GM21737 (cell line): ENCODE results near the gene APOBEC3B.
"Not testable (repeated sequence)": the region's sequence is repeated elsewhere in the genome, so short reads cannot be mapped to it uniquely, and the experiment has no call there.

Experiments used
- ATAC-seq: cut with Tn5 transposase; IDR thresholded peaks from one replicate; pipeline ENCODE4 v1.9.1; 2021; ENCODE audit warnings: mild to moderate bottlenecking, moderate library complexity; ENCODE audit not compliant: unreplicated experiment

The APOBEC3B gene

DNA sequence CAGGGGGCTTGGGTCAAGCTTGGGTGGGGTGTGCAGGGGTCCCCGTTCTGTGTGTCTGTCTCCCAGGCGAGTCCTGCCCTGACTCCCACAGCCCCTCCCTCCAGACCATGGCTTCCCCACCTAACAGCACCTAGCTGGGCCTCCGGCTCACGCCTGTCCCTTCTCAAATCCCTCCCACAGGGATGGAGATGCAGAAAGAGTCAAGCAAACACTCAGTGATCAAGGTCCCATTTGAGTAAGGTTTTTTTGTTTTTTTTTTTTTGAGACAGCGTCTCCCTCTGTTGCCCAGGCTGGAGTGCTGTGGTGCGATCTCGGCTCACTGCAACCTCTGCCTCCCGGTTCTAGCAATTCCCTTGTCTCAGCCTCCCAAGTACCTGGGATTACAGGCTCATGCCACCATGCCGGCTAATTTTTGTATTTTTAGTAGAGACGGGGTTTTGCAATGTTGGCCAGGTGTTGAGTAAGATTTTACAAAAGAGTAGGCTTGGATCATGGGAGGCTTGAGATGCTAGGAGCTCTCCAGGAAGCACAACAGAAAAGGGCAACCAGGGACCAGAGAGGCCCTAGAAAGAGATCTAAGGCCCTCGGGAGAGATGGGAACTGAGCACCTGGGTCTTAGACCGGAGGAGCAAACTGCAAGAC lies 44.5 kb downstream of the APOBEC3B start:
- no peak for ATAC-seq

DNA sequence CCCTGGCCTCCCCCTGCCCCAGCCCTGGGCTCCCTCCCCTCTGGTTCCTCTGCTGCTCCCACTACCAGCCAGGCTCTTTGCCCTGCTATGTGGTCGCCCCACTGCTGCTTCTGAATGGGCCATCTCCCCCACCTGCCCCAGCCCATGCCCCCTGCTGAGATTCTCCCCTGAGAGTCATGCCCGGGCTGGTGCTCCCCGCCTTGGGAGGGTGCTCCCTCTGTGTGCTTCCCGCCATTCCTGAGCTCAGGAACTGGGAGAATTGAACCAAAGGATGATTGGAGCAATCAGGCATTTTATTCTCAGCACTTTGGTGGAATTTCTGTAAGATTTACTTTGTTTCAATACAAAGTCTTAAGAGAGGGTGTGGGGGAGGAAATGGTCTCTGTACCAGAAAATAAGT lies 45.6 kb downstream of the APOBEC3B start:
- ATAC-seq, result no peak

DNA sequence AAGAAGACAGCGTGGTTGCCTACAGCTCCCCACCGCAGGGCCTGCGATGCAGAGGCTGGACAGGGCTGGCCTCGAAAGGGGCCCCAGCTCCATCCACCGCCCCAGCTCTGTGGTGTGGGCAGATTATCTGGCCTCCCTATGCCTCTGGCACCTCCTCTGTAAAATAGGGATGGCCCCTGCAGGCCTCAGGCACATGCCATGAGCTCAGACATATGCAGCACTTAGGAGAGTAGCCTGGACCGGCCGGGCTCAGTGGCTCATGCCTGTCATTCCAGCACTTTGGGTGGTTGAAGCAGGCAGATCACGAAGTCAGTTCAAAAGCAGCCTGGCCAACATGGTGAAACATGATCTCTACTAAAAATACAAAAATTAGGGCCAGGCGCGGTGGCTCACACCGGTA lies 46.1 kb downstream of the APOBEC3B start:
- ATAC-seq, result no peak

DNA sequence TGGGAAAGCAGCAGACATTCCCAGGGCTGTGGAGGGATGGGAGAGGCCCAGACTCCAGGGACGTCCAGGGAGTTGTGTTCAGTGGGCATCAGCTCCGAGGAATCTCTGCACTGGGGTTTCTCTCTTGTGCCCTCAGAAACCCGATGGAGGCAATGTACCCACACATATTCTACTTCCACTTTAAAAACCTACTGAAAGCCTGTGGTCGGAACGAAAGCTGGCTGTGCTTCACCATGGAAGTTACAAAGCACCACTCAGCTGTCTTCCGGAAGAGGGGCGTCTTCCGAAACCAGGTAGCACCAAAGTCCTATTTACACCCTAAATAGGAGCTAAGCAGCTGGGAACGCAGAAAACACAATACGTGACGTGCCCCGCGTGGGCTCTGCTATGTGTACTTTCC lies 47.1 kb downstream of the APOBEC3B start:
- ATAC-seq, result no peak

DNA sequence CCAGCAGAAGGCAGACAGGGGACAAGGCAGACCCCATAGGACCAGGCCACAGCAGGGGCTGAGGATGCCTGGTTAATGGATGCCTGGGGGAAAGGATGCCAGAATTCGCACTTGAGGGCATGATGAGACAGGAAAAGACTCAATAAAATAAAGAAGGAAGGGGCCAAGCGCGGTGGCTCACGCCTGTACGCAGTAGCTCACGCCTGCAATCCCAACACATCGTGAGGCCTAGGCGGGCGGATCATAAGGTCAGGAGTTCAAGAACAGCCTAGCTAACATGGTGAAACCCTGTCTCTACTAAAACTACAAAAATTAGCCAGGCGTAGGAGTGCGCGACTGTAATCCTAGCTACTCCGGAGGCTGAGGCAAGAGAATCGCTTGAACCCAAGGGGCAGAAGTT lies 48.6 kb downstream of the APOBEC3B start:
- no peak for ATAC-seq

DNA sequence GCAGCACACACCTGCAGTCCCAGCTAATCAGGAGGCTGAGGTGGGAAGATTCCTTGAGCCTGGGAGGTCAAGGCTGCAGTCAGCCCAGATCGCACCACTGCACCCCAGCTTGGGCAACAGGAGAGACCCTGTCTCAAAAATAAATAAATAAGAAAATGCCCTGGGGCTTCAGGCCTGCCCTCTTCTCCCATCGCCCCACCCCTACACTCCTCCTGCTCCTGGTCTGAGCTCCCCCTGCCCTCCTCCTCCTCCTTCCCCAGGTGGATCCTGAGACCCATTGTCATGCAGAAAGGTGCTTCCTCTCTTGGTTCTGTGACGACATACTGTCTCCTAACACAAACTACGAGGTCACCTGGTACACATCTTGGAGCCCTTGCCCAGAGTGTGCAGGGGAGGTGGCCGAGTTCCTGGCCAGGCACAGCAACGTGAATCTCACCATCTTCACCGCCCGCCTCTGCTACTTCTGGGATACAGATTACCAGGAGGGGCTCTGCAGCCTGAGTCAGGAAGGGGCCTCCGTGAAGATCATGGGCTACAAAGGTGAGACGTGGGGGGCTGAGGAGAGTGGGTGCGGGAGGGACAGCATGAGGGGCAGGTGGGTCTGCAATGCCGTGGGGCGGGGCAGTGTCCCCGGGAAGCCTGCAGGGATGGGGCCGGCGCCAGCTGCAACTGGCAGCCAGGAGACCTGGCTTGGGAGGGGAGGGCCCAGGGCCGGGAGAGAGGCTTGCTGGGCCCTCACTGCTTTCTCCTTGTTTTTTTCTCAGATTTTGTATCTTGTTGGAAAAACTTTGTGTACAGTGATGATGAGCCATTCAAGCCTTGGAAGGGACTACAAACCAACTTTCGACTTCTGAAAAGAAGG lies 49.5 kb downstream of the APOBEC3B start:
- ATAC-seq, result not testable (repeated sequence)

DNA sequence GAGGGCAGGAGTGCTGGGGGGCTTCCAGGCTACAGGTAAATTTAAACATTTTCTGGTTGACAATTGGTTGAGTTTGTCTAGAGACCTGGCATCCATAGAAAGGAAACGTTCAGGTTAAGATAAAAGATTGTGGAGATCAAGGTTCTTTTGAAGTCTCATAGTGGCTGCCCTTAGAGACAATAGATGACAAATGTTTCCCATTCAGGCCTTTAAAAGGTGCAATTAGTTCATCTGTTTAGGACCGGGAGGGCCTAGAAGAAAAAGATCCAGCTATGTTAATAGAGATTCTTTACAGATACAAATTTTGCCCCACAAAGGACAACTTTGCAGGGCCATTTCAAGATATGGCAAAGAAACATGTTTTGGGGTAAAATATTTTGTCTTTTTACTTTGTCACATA lies 54.9 kb downstream of the APOBEC3B start:
- ATAC-seq, result not testable (repeated sequence)

DNA sequence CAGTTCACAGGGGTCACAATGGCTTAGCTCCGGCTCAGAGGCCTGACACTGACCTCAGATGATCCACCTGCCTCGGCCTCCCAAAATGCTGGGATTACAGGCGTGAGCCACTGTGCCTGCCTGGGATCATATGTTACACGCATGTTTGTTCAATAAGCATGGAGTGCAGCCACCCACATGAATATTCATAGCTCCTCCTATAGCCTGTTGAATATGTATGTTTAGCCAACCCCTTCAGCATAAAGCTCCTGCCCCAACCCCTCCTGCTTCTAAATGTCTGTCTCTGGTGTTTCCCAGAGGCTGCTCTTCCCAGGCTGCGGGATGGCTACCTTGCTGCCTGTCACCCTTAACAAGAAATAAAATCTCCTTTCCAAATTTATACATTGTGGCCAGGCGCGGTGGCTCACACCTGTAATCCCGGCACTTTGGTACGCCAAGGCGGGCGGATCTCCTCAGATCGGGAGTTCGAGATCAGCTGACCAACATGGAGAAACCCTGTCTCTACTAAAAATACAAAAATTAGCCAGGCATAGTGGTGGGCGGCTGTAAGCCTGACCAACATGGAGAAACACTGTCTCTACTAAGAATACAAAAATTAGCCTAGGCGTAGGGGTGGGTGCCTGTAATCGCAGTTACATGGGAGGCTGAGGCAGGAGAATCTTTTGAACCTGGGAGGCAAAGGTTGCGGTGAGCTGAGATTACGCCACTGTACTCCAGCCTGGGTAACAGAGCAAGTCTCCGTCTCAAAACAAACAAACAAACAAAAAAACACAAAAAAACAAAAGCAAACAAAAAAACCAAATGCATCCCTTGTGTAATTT lies 57.4 kb downstream of the APOBEC3B start:
- no peak for ATAC-seq

DNA sequence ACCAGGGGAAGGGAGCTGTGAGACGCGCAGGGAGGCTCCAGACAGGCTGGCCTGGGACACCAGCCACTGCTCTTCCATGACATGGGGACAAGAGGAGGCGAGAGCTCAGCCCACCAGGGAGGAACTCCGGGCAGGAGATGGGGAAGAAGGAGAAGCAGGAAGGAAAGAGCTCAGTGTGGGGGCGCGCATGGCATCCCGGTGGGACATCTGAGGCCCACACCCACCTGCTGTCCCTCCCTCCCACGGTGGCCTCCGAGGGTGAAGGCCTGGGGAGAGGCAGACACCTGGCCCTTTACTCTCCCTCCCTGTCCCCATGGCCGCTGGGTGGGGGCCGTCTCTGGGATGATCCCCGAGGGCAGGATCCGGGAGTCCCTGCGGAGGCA lies 58.0 kb downstream of the APOBEC3B start:
- ATAC-seq, result not testable (repeated sequence)

DNA sequence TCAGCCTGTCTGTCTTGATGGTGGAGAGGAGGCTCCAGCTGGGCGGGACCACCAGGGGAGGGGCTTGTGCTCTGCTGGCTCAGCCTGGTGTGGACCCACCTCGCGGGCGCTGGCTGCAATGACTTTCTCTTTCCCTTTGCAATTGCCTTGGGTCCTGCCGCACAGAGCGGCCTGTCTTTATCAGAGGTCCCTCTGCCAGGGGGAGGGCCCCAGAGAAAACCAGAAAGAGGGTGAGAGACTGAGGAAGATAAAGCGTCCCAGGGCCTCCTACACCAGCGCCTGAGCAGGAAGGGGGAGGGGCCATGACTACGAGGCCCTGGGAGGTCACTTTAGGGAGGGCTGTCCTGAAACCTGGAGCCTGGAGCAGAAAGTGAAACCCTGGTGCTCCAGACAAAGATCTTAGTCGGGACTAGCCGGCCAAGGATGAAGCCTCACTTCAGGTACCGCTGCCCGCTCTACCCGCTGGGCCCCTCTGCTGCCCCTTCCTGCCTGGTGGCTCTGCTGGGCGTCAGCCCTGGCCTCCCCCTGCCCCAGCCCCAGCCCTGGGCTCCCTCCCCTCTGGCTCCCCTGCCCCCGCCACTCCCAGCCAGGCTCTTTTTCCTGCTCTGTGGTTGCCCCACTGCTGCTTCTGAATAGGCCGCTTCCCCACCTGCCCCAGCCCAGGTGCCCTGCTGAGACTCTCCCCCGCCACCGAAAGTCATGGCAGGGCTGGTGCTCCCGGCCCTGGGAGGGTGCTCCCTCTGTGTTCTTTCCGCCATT lies 58.6 kb downstream of the APOBEC3B start, which contains the start of gene APOBEC3F:
TSS of gene APOBEC3F (plus strand) at position 327 of the 759 bp plus-strand sequence. CDS start at position 424, 97 bp downstream.
- peak; percentile 80 for ATAC-seq

DNA sequence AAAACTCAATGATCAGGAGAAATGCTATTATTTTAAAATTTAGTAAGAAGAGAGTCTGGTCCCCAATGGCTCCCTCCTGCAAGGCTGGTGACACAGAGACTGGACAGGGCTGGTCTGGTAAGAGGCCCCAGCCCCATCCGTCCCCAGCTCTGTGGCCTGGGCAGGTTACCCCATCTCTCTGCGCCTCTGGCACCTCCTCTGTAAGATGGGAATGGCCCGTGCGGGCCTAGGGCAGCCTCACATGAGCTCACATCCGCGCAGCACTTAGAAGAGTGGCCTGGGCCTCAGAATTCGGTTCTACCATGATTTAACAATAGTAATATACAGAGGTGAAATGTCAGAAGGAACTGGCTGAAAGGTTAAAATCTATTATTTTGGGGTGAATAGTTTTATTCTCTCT lies 59.8 kb downstream of the APOBEC3B start:
- ATAC-seq, result no peak
